CD4-positive, alpha-beta T cell treated with Interleukin-12 subunit alpha and Interleukin-12 subunit beta, for 1 hour (primary cell): ENCODE results near the gene ABCB10.

Experiments used
- DNase-seq: peaks from one replicate; pipeline ENCODE4 v3.0.0-alpha.2; 2020

The ABCB10 gene

GRCh38 chr1:229470406-229471043 is 88.0 kb downstream of the ABCB10 start:
- DNase-seq, result no peak

GRCh38 chr1:229466887-229467286 is 91.6 kb downstream of the ABCB10 start:
- no peak for DNase-seq
